ENCODE results near the gene ANTXR2. TPM values are rescaled to one million over a fixed set of nuclear protein-coding genes. Genes with fewer than 3 reads are reported as not detected.
A peak's percentile ranks its signal among the peaks of the same experiment; 100 is the strongest.

Gene ANTXR2
- total and polyA plus RNA-seq, 9 of the 15 experiments (the other 6 are each of a cell fraction or from before 2014, with no cell fraction given): 10.1 to 83.8 (median 60.3) TPM

- in situ Hi-C loops (cut with MboI): no loop called here
- Histone ChIP-seq H4K20me1 (replicated peaks; ENCODE audit: control insufficient read depth, insufficient read depth, low read length) (no peaks in the 10 kb centered on the region), H3K4me2 (ENCODE audit: insufficient read depth, low read length) (peak overlapping the region; percentile 64), H3K9me3 (replicated peaks; ENCODE audit: control insufficient read depth, insufficient read depth, low read depth, low read length) (peaks cover 9% of the 10 kb centered on the region), H3K4me3 (no peak overlapping the region), H3K9me1 (ENCODE audit: control insufficient read depth, insufficient read depth, low read length) (no peaks in the 10 kb centered on the region), H3K9ac (ENCODE audit: insufficient read depth in 1 of 2, low read depth in 2 of 2, low read length in 2 of 2) (peak overlapping the region in 1 of 2 experiments; percentile 42; a peak in 3 of 4 replicates), H3K27me3 (ENCODE audit: control insufficient read depth in 2 of 2, insufficient read depth in 2 of 2, low read length in 2 of 2) (no peaks in the 10 kb centered on the region), H3K27ac (ENCODE audit: extremely low read depth, low read depth, low read length) (peak overlapping the region; percentile 92), H3K79me2 (ENCODE audit: control insufficient read depth, insufficient read depth, low read length) (peaks cover 14% of the 10 kb centered on the region; the same call in 2 of the 3 replicates), H3K36me3 (ENCODE audit: control insufficient read depth, insufficient read depth, low read length) (peaks cover 44% of the 10 kb centered on the region; the same call in 2 of the 3 replicates), H3K4me1 (replicated peaks in 1 of 2; ENCODE audit: control insufficient read depth in 2 of 2, insufficient read depth in 2 of 2, low read length in 2 of 2) (peaks cover 0 to 39% of the 10 kb centered on the region in 2 experiments; a peak in 3 of 5 replicates), H2AFZ (ENCODE audit: low read depth, low read length) (peak overlapping the region; percentile 57)
- no TSS peak for BruUV-seq (replicated peaks)
- 0% methylated on average over 5 of the region's 5 CpGs for WGBS (ENCODE audit: insufficient coverage, low coverage, missing lambda C conversion rate)
- POLR2A ChIA-PET: interaction anchor here (0.7 to 0.9 kb wide), 2 partner anchors 9 to 51 kb away, joined by 3 read pairs; no protein-coding TSS in a partner anchor
- CTCF ChIA-PET (ENCODE audit: low intra/inter-chr PET ratio): no interaction called here
- ATAC-seq (peak; percentile 84), FAIRE-seq (peak; percentile 89), DNase-seq (ENCODE audit: extremely low read depth in 1 of 4, low spot score in 3 of 4) (peak in 3 of 4 experiments; percentile 12 to 80 (median 62))
- intact Hi-C loops (cut with micrococcal nuclease): loop anchor here (2.0 to 5.0 kb wide), 3 partner anchors 66 to 135 kb away; partner anchors contain the start of gene ANTXR2
- peak; percentile 97 for TF ChIP-seq CEBPG (CRISPR knock-in tag; IDR thresholded peaks at IDR 0.05)
- TF ChIP-seq CEBPG (tag; conservative IDR thresholded peaks at IDR 0.05 in 1 of 2, IDR thresholded peaks at IDR 0.05 in 1 of 2): peak; percentile 95 to 100
- TF ChIP-seq, protein P1, sequence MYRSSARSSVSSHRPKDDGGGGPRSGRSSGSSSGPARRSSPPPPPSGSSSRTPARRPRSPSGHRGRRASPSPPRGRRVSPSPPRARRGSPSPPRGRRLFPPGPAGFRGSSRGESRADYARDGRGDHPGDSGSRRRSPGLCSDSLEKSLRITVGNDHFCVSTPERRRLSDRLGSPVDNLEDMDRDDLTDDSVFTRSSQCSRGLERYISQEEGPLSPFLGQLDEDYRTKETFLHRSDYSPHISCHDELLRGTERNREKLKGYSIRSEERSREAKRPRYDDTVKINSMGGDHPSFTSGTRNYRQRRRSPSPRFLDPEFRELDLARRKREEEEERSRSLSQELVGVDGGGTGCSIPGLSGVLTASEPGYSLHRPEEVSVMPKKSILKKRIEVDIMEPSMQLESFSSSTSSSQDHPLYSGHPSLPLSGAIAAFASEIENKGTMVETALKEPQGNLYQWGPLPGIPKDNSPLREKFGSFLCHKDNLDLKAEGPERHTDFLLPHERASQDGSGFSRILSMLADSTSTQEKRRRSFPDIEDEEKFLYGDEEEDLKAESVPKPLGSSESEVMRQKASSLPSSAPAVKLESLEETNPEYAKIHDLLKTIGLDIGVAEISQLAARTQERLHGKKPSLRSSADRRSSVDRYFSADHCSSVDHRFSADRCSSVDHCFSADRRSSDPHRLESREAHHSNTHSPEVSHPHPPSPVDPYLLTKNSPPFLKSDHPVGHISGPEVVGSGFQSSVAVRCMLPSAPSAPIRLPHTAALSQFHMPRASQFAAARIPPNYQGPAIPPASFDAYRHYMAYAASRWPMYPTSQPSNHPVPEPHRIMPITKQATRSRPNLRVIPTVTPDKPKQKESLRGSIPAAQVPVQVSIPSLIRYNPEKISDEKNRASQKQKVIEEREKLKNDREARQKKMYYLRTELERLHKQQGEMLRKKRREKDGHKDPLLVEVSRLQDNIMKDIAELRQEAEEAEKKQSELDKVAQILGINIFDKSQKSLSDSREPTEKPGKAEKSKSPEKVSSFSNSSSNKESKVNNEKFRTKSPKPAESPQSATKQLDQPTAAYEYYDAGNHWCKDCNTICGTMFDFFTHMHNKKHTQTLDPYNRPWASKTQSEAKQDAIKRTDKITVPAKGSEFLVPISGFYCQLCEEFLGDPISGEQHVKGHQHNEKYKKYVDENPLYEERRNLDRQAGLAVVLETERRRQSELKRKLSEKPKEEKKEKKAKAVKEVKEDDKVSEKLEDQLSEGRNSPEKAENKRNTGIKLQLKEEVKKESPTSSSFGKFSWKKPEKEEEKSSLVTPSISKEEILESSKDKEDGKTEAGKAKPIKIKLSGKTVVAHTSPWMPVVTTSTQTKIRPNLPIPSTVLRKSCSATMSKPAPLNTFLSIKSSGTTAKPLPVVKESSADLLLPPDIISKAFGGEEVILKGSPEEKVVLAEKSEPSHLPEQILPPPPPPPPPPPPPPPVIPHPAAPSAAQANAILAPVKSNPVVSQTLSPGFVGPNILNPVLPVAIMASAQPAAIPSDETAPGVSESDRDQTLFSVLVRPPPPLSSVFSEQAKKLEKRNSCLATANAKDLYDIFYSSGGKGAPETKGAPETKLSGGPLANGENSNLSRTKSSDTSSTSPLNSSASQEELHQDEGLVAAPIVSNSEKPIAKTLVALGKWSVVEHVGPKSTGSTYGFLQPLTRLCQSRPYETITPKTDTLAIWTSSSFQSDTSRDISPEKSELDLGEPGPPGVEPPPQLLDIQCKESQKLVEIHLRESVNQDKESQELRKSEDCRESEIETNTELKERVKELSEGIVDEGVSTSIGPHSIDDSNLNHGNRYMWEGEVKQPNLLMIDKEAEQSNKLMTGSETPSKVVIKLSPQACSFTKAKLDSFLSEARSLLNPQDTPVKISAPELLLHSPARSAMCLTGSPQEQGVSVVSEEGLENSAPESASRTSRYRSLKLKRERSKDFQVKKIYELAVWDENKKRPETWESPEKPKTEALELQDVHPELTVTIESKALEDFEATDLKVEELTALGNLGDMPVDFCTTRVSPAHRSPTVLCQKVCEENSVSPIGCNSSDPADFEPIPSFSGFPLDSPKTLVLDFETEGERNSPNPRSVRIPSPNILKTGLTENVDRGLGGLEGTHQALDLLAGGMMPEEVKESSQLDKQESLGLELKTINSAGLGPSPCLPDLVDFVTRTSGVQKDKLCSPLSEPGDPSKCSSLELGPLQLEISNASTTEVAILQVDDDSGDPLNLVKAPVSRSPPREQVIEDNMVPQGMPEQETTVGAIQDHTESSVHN (IDR thresholded peaks at IDR 0.05; ENCODE audit: borderline replicate concordance in 1 of 2, low read depth in 1 of 2): peak in 1 of 2 experiments; percentile 88; a peak in 1 of 4 replicates
- TF ChIP-seq CCNT2 (IDR thresholded peaks at IDR 0.05; ENCODE audit: borderline replicate concordance, extremely low read depth, insufficient read length, low read depth, low read length): peak; percentile 89
- TF ChIP-seq BRD4 (IDR thresholded peaks at IDR 0.05): no peak
- no peak for TF ChIP-seq MAFF (IDR thresholded peaks at IDR 0.05; ENCODE audit: low read length)
- peak in 1 of 2 experiments; percentile 31; a peak in 1 of 4 replicates for TF ChIP-seq MNT (conservative IDR thresholded peaks at IDR 0.05)
- TF ChIP-seq MEIS2 (IDR thresholded peaks at IDR 0.05; ENCODE audit: partially characterized antibody): peak; percentile 96
- TF ChIP-seq GABPA (tag; conservative IDR thresholded peaks at IDR 0.05; ENCODE audit: low read depth): peak; percentile 45; the same call in 1 of the 2 replicates
- no peak for TF ChIP-seq ZNF785 (CRISPR knock-in tag; IDR thresholded peaks at IDR 0.05)
These were observed 65.9 kb downstream of the ANTXR2 start for GRCh38 chr4:80006935-80007744.

Measured in K562 (cell line).